CD14-positive monocyte (primary cell): ENCODE data around the gene APOD. TPM values are rescaled to one million over a fixed set of nuclear protein-coding genes. Genes with fewer than 3 reads are reported as not detected.

Experiments used
- DNase-seq, 3 donors: peaks; one replicate each; pipeline ENCODE4 v3.0.0-alpha.2; 2011 to 2022
- H2AFZ ChIP-seq: 2 replicates; pipeline ENCODE4 v1.6.0; 2012; ENCODE audit warnings: mild to moderate bottlenecking, low read depth, low read length, inconsistent platforms; ENCODE audit not compliant: insufficient read depth, poor library complexity, severe bottlenecking
- H3K27ac ChIP-seq, 2 donors: 1 replicate in 1 of 2; 2 replicates in 1 of 2; pipeline ENCODE4 v1.5.1; 2012 to 2013; ENCODE audit warnings: low read length in 2 of 2, control low read depth in 1 of 2, inconsistent platforms in 1 of 2, low read depth in 1 of 2, mild to moderate bottlenecking in 1 of 2
- H3K27me3 ChIP-seq, 2 donors: one replicate each; pipeline versions ENCODE4 v1.6.0 to v1.6.1; 2011 to 2013; ENCODE audit warnings: low read length in 2 of 2; ENCODE audit not compliant: control insufficient read depth in 2 of 2, insufficient read depth in 2 of 2
- H3K36me3 ChIP-seq, 2 donors: replicated peaks in 1 of 2; 1 replicate in 1 of 2; 2 replicates in 1 of 2; pipeline versions ENCODE4 v1.5.1 to v1.6.1; 2012 to 2013; ENCODE audit warnings: low read length in 2 of 2, control low read depth in 1 of 2, inconsistent platforms in 1 of 2, mild to moderate bottlenecking in 1 of 2; ENCODE audit not compliant: insufficient read depth in 2 of 2, control insufficient read depth in 1 of 2
- H3K4me1 ChIP-seq, 2 donors: 1 replicate in 1 of 2; 2 replicates in 1 of 2; pipeline versions ENCODE4 v1.5.1 to v1.6.1; 2012 to 2013; ENCODE audit warnings: low read length in 2 of 2, control low read depth in 1 of 2, inconsistent platforms in 1 of 2, mild to moderate bottlenecking in 1 of 2, moderate library complexity in 1 of 2; ENCODE audit not compliant: insufficient read depth in 2 of 2, control insufficient read depth in 1 of 2
- H3K4me2 ChIP-seq: replicated peaks from 2 replicates; pipeline ENCODE3; 2012; ENCODE audit warnings: low read length, moderate library complexity, mild to moderate bottlenecking; ENCODE audit not compliant: poor library complexity, severe bottlenecking; ENCODE audit errors: extremely low read depth
- H3K4me3 ChIP-seq, 3 experiments: fragments of 200-600 bp in 1 of 3; sonication (generic) in 1 of 3; replicated peaks in 1 of 3; 1 replicate in 2 of 3; 2 replicates in 1 of 3; pipeline ENCODE4 v1.5.1; 2011 to 2013; ENCODE audit warnings: low read length in 3 of 3, mild to moderate bottlenecking in 3 of 3, control low read depth in 2 of 3, low read depth in 2 of 3, inconsistent platforms in 1 of 3, moderate library complexity in 1 of 3
- H3K79me2 ChIP-seq: 2 replicates; pipeline ENCODE4 v1.6.0; 2012; ENCODE audit warnings: mild to moderate bottlenecking, control low read depth, inconsistent platforms, low read length, moderate library complexity; ENCODE audit not compliant: insufficient read depth
- H3K9ac ChIP-seq: 2 replicates; pipeline ENCODE4 v1.6.0; 2017; ENCODE audit warnings: low read length, mild to moderate bottlenecking; ENCODE audit not compliant: insufficient read depth, poor library complexity, severe bottlenecking
- H3K9me3 ChIP-seq, 2 donors: replicated peaks in 1 of 2; 1 replicate in 1 of 2; 2 replicates in 1 of 2; pipeline versions ENCODE4 v1.5.1 to v1.6.1; 2012 to 2013; ENCODE audit warnings: low read length in 2 of 2, control low read depth in 1 of 2; ENCODE audit not compliant: control insufficient read depth in 1 of 2, insufficient read depth in 1 of 2
- H4K20me1 ChIP-seq: 2 replicates; pipeline ENCODE4 v1.6.0; 2012; ENCODE audit warnings: mild to moderate bottlenecking, low read length, control low read depth, moderate library complexity; ENCODE audit not compliant: insufficient read depth
- H3K27ac Mint-ChIP-seq, 7 donors: one replicate each; pipeline ENCODE4 v1.8.0; 2020; ENCODE audit warnings: mild to moderate bottlenecking in 7 of 7, mixed read lengths in 7 of 7, moderate library complexity in 6 of 7, inconsistent platforms in 2 of 7
- H3K27me3 Mint-ChIP-seq, 3 donors: one replicate each; pipeline ENCODE4 v1.8.0; 2021 to 2022; ENCODE audit warnings: low read depth in 3 of 3, mild to moderate bottlenecking in 3 of 3, mixed read lengths in 3 of 3, moderate library complexity in 3 of 3, inconsistent platforms in 1 of 3
- H3K36me3 Mint-ChIP-seq, 2 donors: one replicate each; pipeline ENCODE4 v1.8.0; 2020; ENCODE audit warnings: mixed read lengths in 2 of 2, inconsistent platforms in 1 of 2, mild to moderate bottlenecking in 1 of 2
- H3K4me1 Mint-ChIP-seq: one replicate; pipeline ENCODE4 v1.8.0; 2020; ENCODE audit warnings: mild to moderate bottlenecking, mixed read lengths
- H3K4me3 Mint-ChIP-seq, 2 donors: one replicate each; pipeline ENCODE4 v1.8.0; 2020; ENCODE audit warnings: mild to moderate bottlenecking in 2 of 2, mixed read lengths in 2 of 2, moderate library complexity in 1 of 2
- H3K9me3 Mint-ChIP-seq, 7 donors: one replicate each; pipeline ENCODE4 v1.8.0; 2020 to 2022; ENCODE audit warnings: mixed read lengths in 7 of 7, mild to moderate bottlenecking in 6 of 7, moderate library complexity in 6 of 7, inconsistent platforms in 2 of 7
- CTCF ChIP-seq: fragments of 200-600 bp; IDR thresholded peaks from one replicate; pipeline ENCODE4 v1.8.0; 2022; ENCODE audit warnings: antibody characterized with exemption, mild to moderate bottlenecking
- WGBS: methylation state at CpG from one replicate; pipeline ENCODE4 v1.1.5; 2013; ENCODE audit warnings: missing lambda C conversion rate; ENCODE audit not compliant: insufficient coverage; 5-methylcytosine and 5-hydroxymethylcytosine counted together
- intact Hi-C, 2 donors: fragments of 100-400 bp; cut with micrococcal nuclease; formaldehyde crosslinking; loops; one replicate each; pipeline versions ENCODE4 v1.15.0 to v1.15.1; 2023
- polyA plus RNA-seq, 3 donors: library from polyadenylated mRNA; depleted of rRNA in 1 of 3; unstranded in 2 of 3; stranded (reverse) in 1 of 3; fragments of 300-500 nt in 2 of 3; fragments of >200 nt in 1 of 3; fragmentation: Illumina TruSeq in 2 of 3; gene quantifications; 1 replicate in 2 of 3; 2 replicates in 1 of 3; pipeline ENCODE4 v1.2.3, GENCODE V29; 2012 to 2021

APOD gene
- polyA plus RNA-seq, 3 donors, result not detected

- H3K36me3 Mint-ChIP-seq, result no peaks in the 10 kb centered on the region
- Histone ChIP-seq H3K4me2 (no peak overlapping the region), H4K20me1 (no peaks in the 10 kb centered on the region)
Observed at GRCh38 chr3:195565716-195566115, 18.0 kb downstream of the APOD start.

DNA sequence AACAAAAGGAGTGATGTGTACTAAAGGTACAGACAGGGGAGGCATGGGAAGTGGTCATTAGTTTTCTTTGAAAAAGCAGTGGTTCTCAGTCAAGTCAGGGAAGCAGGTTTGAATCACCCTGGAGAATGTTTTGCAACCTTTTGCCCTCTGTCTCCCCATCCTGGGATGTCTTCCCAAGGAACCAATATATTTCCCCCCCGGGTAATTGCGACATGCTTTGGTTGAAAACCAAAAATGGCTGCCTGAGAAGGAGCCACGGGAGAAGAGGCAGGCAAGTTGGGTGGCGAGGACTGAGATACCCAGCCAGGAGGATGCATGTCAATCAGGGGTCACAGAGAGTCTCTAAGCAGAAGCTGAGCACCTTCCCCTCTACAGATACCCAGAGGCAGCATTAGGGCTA, 20.4 kb downstream of the APOD start:
- no peaks in the 10 kb centered on the region for H3K4me1 ChIP-seq
- H3K4me3 Mint-ChIP-seq, result no peak overlapping the region
- H3K36me3 Mint-ChIP-seq, result no peaks in the 10 kb centered on the region
- no peak overlapping the region for H3K9ac ChIP-seq
- TF ChIP-seq CTCF, result no peak
- H3K4me1 Mint-ChIP-seq, result peaks cover 8% of the 10 kb centered on the region
- no peaks in the 10 kb centered on the region for H3K79me2 ChIP-seq
- intact Hi-C loops, result no loop called here
- H3K27ac Mint-ChIP-seq, result no peak overlapping the region
- WGBS, result 69% methylated on average over 3 of the region's 4 CpGs
- no peak overlapping the region for H3K4me2 ChIP-seq
- peaks cover 0 to 1% (median 0%) of the 10 kb centered on the region in 7 donors for H3K9me3 Mint-ChIP-seq
- peaks cover 10 to 11% of the 10 kb centered on the region in 2 donors for H3K27me3 ChIP-seq
- H4K20me1 ChIP-seq, result no peaks in the 10 kb centered on the region
- H3K4me3 ChIP-seq, result no peak overlapping the region
- H2AFZ ChIP-seq, result no peak overlapping the region
- H3K27me3 Mint-ChIP-seq, result peaks cover 10 to 17% (median 16%) of the 10 kb centered on the region in 3 donors
- no peak for DNase-seq
- H3K36me3 ChIP-seq, result no peaks in the 10 kb centered on the region
- H3K27ac ChIP-seq, result no peak overlapping the region
- no peaks in the 10 kb centered on the region for H3K9me3 ChIP-seq

More at GRCh38 chr3:195565716-195566115, 18.0 kb downstream of the APOD start:
- Histone ChIP-seq H3K79me2 (no peaks in the 10 kb centered on the region), H3K27ac (no peak overlapping the region), H3K9me3 (no peaks in the 10 kb centered on the region), H3K4me3 (no peak overlapping the region), H3K9ac (no peak overlapping the region), H2AFZ (no peak overlapping the region), H3K27me3 (peaks cover 10 to 11% of the 10 kb centered on the region in 2 donors), H3K4me1 (no peaks in the 10 kb centered on the region), H3K36me3 (no peaks in the 10 kb centered on the region)
- H3K4me3 Mint-ChIP-seq, result no peak overlapping the region
- intact Hi-C loops, result no loop called here
- DNase-seq, result no peak
- H3K9me3 Mint-ChIP-seq, result peaks cover 0 to 1% (median 0%) of the 10 kb centered on the region in 7 donors
- H3K27ac Mint-ChIP-seq, result no peak overlapping the region
- no peak for TF ChIP-seq CTCF
- peaks cover 8 to 17% (median 16%) of the 10 kb centered on the region in 3 donors for H3K27me3 Mint-ChIP-seq
- WGBS, result 4% methylated on average over 4 of the region's 7 CpGs
- H3K4me1 Mint-ChIP-seq, result peaks cover 14% of the 10 kb centered on the region
